BE2C (cell line): ENCODE data around the gene TMEM126B.

ENCODE experiments used
- DNase-seq: peaks from one replicate; pipeline ENCODE4 v3.0.0-alpha.2; 2020
- H3K27me3 ChIP-seq: fragments of 250-450 bp; sonication (Bioruptor Pico); 2 replicates; pipeline ENCODE4 v1.5.1; 2020; ENCODE audit warnings: mild to moderate bottlenecking
- H3K36me3 ChIP-seq: fragments of 250-450 bp; sonication (Bioruptor Pico); 2 replicates; pipeline ENCODE4 v1.5.1; 2020; ENCODE audit warnings: mild to moderate bottlenecking
- H3K4me1 ChIP-seq: fragments of 250-450 bp; sonication (Bioruptor Pico); 2 replicates; pipeline ENCODE4 v1.5.1; 2020
- H3K4me3 ChIP-seq: 2 replicates; pipeline ENCODE4 v1.5.1; 2011; ENCODE audit warnings: low read depth, low read length
- H3K9me3 ChIP-seq: fragments of 250-450 bp; sonication (Bioruptor Pico); 2 replicates; pipeline ENCODE4 v1.5.1; 2020
- TF ChIP-seq, protein P1 (sequence below): IDR thresholded peaks from 2 replicates; pipeline ENCODE4 v1.5.1; 2012; ENCODE audit warnings: mild to moderate bottlenecking, low read depth, low read length

TMEM126B gene

GRCh38 chr11:85679576-85679975 is 51.2 kb downstream of the TMEM126B start:
- Histone ChIP-seq H3K36me3 (no peaks in the 10 kb centered on the region), H3K27me3 (peaks cover 2% of the 10 kb centered on the region), H3K4me3 (no peak overlapping the region), H3K4me1 (peaks cover 2% of the 10 kb centered on the region; the same call in 1 of the 2 replicates), H3K9me3 (no peaks in the 10 kb centered on the region)
- TF ChIP-seq, protein P1, sequence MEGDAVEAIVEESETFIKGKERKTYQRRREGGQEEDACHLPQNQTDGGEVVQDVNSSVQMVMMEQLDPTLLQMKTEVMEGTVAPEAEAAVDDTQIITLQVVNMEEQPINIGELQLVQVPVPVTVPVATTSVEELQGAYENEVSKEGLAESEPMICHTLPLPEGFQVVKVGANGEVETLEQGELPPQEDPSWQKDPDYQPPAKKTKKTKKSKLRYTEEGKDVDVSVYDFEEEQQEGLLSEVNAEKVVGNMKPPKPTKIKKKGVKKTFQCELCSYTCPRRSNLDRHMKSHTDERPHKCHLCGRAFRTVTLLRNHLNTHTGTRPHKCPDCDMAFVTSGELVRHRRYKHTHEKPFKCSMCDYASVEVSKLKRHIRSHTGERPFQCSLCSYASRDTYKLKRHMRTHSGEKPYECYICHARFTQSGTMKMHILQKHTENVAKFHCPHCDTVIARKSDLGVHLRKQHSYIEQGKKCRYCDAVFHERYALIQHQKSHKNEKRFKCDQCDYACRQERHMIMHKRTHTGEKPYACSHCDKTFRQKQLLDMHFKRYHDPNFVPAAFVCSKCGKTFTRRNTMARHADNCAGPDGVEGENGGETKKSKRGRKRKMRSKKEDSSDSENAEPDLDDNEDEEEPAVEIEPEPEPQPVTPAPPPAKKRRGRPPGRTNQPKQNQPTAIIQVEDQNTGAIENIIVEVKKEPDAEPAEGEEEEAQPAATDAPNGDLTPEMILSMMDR = no peak
- DNase-seq = no peak

- H3K36me3 ChIP-seq = no peaks in the 10 kb centered on the region
- H3K4me1 ChIP-seq = peaks cover 2% of the 10 kb centered on the region; the same call in 1 of the 2 replicates
- H3K9me3 ChIP-seq = no peaks in the 10 kb centered on the region
- H3K4me3 ChIP-seq = no peak overlapping the region
- H3K27me3 ChIP-seq = no peaks in the 10 kb centered on the region
- TF ChIP-seq, protein P1 = no peak
- DNase-seq = peak; percentile 27
Observed at GRCh38 chr11:85680897-85681296, 52.5 kb downstream of the TMEM126B start.

- Histone ChIP-seq H3K4me3 (peak overlapping the region; percentile 85), H3K9me3 (no peaks in the 10 kb centered on the region), H3K4me1 (peaks cover 2% of the 10 kb centered on the region; the same call in 1 of the 2 replicates), H3K36me3 (no peaks in the 10 kb centered on the region), H3K27me3 (no peaks in the 10 kb centered on the region)
- TF ChIP-seq, protein P1 = no peak
- peak; percentile 86 for DNase-seq
Observed at GRCh38 chr11:85682330-85683305, 54.2 kb downstream of the TMEM126B start.

- peaks cover 6% of the 10 kb centered on the region for H3K27me3 ChIP-seq
- TF ChIP-seq, protein P1 = no peak
- H3K9me3 ChIP-seq = no peaks in the 10 kb centered on the region
- no peaks in the 10 kb centered on the region for H3K36me3 ChIP-seq
- H3K4me3 ChIP-seq = peak overlapping the region; percentile 84
- peak; percentile 66 for DNase-seq
- peaks cover 2% of the 10 kb centered on the region; the same call in 1 of the 2 replicates for H3K4me1 ChIP-seq
Observed at GRCh38 chr11:85685125-85685819, 56.9 kb downstream of the TMEM126B start.

DNA sequence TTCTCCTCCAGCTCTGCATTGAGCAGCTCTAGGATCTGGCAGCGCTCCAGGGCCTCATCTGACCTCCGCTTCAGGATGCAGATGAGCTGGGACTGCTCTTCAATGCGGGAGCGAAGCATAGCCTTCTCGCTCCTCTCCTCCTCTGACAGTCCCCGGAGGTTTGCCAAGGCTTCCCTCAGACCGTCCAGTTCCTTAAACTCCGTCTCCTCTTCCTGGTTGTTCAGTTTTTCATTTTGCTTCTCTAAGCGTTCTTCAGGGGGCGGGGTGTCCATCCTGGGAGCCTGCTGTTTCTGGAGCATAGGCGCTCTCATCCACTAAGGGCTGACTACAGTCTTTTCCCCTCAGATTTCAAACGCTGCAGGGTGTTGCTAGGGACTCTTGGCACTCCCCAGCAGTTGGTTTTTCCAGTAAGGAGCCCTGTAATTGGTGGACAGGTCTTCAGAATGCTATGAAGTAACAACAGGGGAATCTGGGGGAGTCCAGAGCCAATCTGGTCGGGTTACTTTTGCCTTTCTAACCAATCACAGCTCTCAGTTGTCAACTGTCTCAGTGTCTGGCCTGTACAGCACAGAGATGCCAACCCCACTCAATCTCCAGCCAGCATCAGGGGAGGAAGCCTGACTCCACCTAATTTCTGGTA is 57.5 kb downstream of the TMEM126B start, which contains the start of gene CCDC89:
TSS of gene CCDC89 (minus strand) at position 376 of the 640 bp plus-strand sequence. CDS start at position 311, 65 bp downstream.
- Histone ChIP-seq H3K9me3 (no peaks in the 10 kb centered on the region), H3K36me3 (no peaks in the 10 kb centered on the region), H3K27me3 (peaks cover 10% of the 10 kb centered on the region), H3K4me3 (peak within 1 kb of the TSS; percentile 84), H3K4me1 (peaks cover under 1% of the 10 kb centered on the region; the same call in 1 of the 2 replicates)
- peak; percentile 77 for DNase-seq
- TF ChIP-seq, protein P1 = no peak
